RWPE1 (cell line): ENCODE results near the gene LYRM9.

ENCODE experiments used
- CTCF ChIA-PET: fragments of 350-600 bp; sonication (Branson Sonifier 250); formaldehyde crosslinking; extraction: SDS; loops from one replicate; lab custom pipeline; 2021; lab: Yijun Ruan, JAX
- POLR2A ChIA-PET: fragments of 400-600 bp; formaldehyde crosslinking; extraction: SDS; loops from one replicate; lab custom pipeline; 2020; ENCODE audit warnings: antibody characterized with exemption; ENCODE audit not compliant: low non-redundant PET; lab: Yijun Ruan, JAX
- DNase-seq: peaks from one replicate; pipeline ENCODE4 v3.0.0; 2012; ENCODE audit warnings: low spot score
- H3K27ac ChIP-seq: fragments of 450-650 bp; 2 replicates; pipeline ENCODE4 v1.5.1; 2017
- CTCF ChIP-seq: fragments of 450-650 bp; conservative IDR thresholded peaks from 2 replicates; pipeline ENCODE4 v1.5.1; 2017; ENCODE audit warnings: low read depth, mild to moderate bottlenecking

The LYRM9 gene

GRCh38 chr17:27882162-27882840, 10.9 kb downstream of the LYRM9 start:
- ChIA-PET POLR2A (no interaction called here), CTCF (interaction anchor here (0.7 to 5.1 kb wide), 6 partner anchors 9 to 280 kb away, joined by 3 to 103 read pairs (median 14); partner anchors contain the start of gene LYRM9)
- no peak for DNase-seq
- H3K27ac ChIP-seq = no peak overlapping the region
- no peak for TF ChIP-seq CTCF

- no peak overlapping the region for H3K27ac ChIP-seq
- CTCF ChIA-PET = interaction anchor here (0.6 to 5.1 kb wide), 26 partner anchors 9 to 277 kb away, joined by 3 to 103 read pairs (median 4); partner anchors contain the start of genes LYRM9 and NOS2
- peak; percentile 82 for TF ChIP-seq CTCF
- POLR2A ChIA-PET = interaction anchor here (0.6 kb wide), 1 partner anchor 74 kb away, joined by 3 read pairs; no protein-coding TSS in a partner anchor
- peak; percentile 85 for DNase-seq
These were observed 13.1 kb downstream of the LYRM9 start for GRCh38 chr17:27879987-27880608.

GRCh38 chr17:27878776-27879562, 14.2 kb downstream of the LYRM9 start:
- no peak for DNase-seq
- ChIA-PET CTCF (interaction anchor here (0.7 to 5.1 kb wide), 10 partner anchors 8 to 225 kb away, joined by 3 to 103 read pairs (median 4); no protein-coding TSS in a partner anchor), POLR2A (no interaction called here)
- TF ChIP-seq CTCF = no peak
- no peak overlapping the region for H3K27ac ChIP-seq

GRCh38 chr17:27873746-27874145, 19.4 kb downstream of the LYRM9 start:
- peak; percentile 13 for DNase-seq
- ChIA-PET CTCF (interaction anchor here (0.6 kb wide), 1 partner anchor 773 kb away, joined by 3 read pairs; no protein-coding TSS in a partner anchor), POLR2A (no interaction called here)
- H3K27ac ChIP-seq = no peak overlapping the region
- TF ChIP-seq CTCF = no peak

GRCh38 chr17:27873211-27873610, 20.0 kb downstream of the LYRM9 start:
- H3K27ac ChIP-seq = no peak overlapping the region
- ChIA-PET CTCF (interaction anchor here (0.6 kb wide), 1 partner anchor 774 kb away, joined by 3 read pairs; no protein-coding TSS in a partner anchor), POLR2A (no interaction called here)
- TF ChIP-seq CTCF = no peak
- no peak for DNase-seq

GRCh38 chr17:27872776-27873175, 20.4 kb downstream of the LYRM9 start:
- no peak for DNase-seq
- ChIA-PET POLR2A (no interaction called here), CTCF (no interaction called here)
- TF ChIP-seq CTCF = no peak
- no peak overlapping the region for H3K27ac ChIP-seq
